ENCODE results near the gene CAMKV.

Gene CAMKV

DNA sequence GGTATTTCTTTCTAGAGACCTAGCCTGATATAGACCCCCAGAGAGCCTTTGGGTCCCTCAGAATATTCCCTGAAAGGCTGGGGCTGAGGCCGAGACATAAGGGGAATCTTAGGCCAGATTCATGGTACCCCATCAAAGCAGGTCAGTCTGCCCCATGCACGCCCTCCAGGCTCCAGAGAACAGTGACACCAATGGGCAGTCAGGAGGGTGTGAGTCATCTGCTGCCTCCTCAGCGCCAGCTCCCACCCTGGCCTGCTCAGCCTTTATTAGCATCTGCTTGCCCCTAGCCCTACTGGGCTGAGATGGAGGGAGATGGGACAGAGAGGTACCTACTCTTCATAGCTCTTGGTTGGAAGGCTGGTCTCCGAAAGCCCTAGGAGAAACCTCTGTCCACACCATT, 14.3 kb upstream of the CAMKV start:
- TF ChIP-seq EZH2phosphoT487 (conservative IDR thresholded peaks at IDR 0.05; ENCODE audit: low read length), result no peak
- TF ChIP-seq, protein P1, sequence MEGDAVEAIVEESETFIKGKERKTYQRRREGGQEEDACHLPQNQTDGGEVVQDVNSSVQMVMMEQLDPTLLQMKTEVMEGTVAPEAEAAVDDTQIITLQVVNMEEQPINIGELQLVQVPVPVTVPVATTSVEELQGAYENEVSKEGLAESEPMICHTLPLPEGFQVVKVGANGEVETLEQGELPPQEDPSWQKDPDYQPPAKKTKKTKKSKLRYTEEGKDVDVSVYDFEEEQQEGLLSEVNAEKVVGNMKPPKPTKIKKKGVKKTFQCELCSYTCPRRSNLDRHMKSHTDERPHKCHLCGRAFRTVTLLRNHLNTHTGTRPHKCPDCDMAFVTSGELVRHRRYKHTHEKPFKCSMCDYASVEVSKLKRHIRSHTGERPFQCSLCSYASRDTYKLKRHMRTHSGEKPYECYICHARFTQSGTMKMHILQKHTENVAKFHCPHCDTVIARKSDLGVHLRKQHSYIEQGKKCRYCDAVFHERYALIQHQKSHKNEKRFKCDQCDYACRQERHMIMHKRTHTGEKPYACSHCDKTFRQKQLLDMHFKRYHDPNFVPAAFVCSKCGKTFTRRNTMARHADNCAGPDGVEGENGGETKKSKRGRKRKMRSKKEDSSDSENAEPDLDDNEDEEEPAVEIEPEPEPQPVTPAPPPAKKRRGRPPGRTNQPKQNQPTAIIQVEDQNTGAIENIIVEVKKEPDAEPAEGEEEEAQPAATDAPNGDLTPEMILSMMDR (IDR thresholded peaks at IDR 0.05; ENCODE audit: insufficient read depth, low read length, poor library complexity, severe bottlenecking), result no peak
- H3K4me3 ChIP-seq (ENCODE audit: insufficient read depth, low read length, poor library complexity, severe bottlenecking), result no peak overlapping the region
- no peaks in the 10 kb centered on the region for H4K20me1 ChIP-seq (ENCODE audit: low read depth, low read length)
- no peak overlapping the region for H3K4me2 ChIP-seq (ENCODE audit: low read depth, low read length, poor library complexity, severe bottlenecking)
- no peak overlapping the region for H3K27ac ChIP-seq (ENCODE audit: low read depth, low read length)
- H3K79me2 ChIP-seq (ENCODE audit: insufficient read depth, low read length), result no peaks in the 10 kb centered on the region
- no peaks in the 10 kb centered on the region for H3K27me3 ChIP-seq (ENCODE audit: low read length)
- H3K9ac ChIP-seq (ENCODE audit: low read length), result no peak overlapping the region
- H2AFZ ChIP-seq (ENCODE audit: low read depth, low read length, severe bottlenecking), result no peak overlapping the region
- H3K9me3 ChIP-seq (ENCODE audit: insufficient read depth, low read length), result no peaks in the 10 kb centered on the region
- H3K9me2 ChIP-seq (replicated peaks; ENCODE audit: insufficient read depth, low read length), result no peaks in the 10 kb centered on the region
- H3F3A ChIP-seq (ENCODE audit: insufficient read depth), result no peaks in the 10 kb centered on the region
- no peaks in the 10 kb centered on the region for H3K36me3 ChIP-seq (ENCODE audit: low read length)

DNA sequence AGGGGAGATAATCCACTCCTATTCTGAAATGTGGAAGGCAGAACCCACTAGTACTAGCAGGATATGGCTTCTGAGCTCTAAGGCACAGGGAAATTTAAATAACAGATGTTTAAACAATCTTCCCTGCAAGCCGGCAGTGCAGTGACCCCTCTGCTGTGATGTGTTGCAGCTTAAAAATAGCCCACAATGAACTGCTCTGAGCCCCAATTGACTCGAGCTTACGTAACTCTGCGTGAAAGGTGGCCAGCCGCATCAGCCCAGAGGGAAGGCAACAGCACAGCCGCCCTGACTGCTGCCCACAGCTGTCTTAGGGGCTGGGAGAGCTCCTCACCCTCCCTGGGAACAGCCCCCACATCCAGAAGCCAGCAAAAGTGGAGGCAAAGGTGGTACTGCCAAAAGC, 12.5 kb upstream of the CAMKV start:
- H3K4me2 ChIP-seq (ENCODE audit: low read depth, low read length, poor library complexity, severe bottlenecking), result no peak overlapping the region
- no peaks in the 10 kb centered on the region for H4K20me1 ChIP-seq (ENCODE audit: low read depth, low read length)
- no peaks in the 10 kb centered on the region for H3K79me2 ChIP-seq (ENCODE audit: insufficient read depth, low read length)
- H3K9me3 ChIP-seq (ENCODE audit: insufficient read depth, low read length), result no peaks in the 10 kb centered on the region
- no peak overlapping the region for H3K9ac ChIP-seq (ENCODE audit: low read length)
- H3K27ac ChIP-seq (ENCODE audit: low read depth, low read length), result no peak overlapping the region
- H3K27me3 ChIP-seq (ENCODE audit: low read length), result no peaks in the 10 kb centered on the region
- no peaks in the 10 kb centered on the region for H3K36me3 ChIP-seq (ENCODE audit: low read length)
- no peak overlapping the region for H2AFZ ChIP-seq (ENCODE audit: low read depth, low read length, severe bottlenecking)
- no peak for TF ChIP-seq EZH2phosphoT487 (conservative IDR thresholded peaks at IDR 0.05; ENCODE audit: low read length)
- TF ChIP-seq, protein P1 (IDR thresholded peaks at IDR 0.05; ENCODE audit: insufficient read depth, low read length, poor library complexity, severe bottlenecking), result no peak
- no peaks in the 10 kb centered on the region for H3F3A ChIP-seq (ENCODE audit: insufficient read depth)
- H3K9me2 ChIP-seq (replicated peaks; ENCODE audit: insufficient read depth, low read length), result no peaks in the 10 kb centered on the region
- H3K4me3 ChIP-seq (ENCODE audit: insufficient read depth, low read length, poor library complexity, severe bottlenecking), result no peak overlapping the region

DNA sequence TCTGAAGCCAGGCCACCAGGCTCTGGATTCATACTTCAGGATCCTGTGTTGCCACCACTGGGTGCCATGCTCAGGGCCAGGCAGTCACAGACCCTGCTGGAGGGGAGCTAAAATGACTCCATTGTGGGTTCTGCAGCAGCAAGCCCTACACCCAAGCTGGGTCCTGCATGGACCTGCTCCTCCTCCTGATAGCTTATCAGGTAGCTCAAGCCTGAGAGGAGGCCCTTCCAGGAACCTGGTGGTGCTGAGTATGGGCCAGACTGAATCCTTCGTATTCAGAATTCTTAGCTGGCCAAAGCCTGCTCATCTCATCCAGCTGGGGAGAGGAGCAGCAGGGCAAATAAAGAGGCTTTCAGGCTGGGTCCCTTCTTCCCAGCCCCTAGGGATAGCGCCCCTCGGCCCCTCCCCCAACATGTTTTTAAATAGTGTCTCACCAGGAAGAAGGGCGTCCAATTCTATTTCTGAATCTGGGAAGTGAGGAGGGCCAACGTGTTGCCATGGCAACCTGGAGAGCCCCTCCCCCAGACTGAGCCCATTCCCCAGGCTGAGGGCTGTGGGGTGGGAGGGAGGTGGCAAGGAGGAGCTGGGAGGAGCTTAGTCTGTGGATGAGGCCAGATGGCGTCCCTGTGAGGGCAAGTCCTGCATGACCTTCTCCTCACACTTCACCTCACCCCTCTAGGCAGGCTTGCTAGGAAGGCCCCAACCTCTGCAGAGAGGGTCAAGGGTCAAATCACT, 11.0 kb upstream of the CAMKV start:
- Histone ChIP-seq H2AFZ (ENCODE audit: low read depth, low read length, severe bottlenecking) (no peak overlapping the region), H3K27ac (ENCODE audit: low read depth, low read length) (no peak overlapping the region), H3K9me3 (ENCODE audit: insufficient read depth, low read length) (no peaks in the 10 kb centered on the region), H3K4me2 (ENCODE audit: low read depth, low read length, poor library complexity, severe bottlenecking) (no peak overlapping the region), H4K20me1 (ENCODE audit: low read depth, low read length) (no peaks in the 10 kb centered on the region), H3K4me3 (ENCODE audit: insufficient read depth, low read length, poor library complexity, severe bottlenecking) (no peak overlapping the region), H3K9ac (ENCODE audit: low read length) (no peak overlapping the region), H3K36me3 (ENCODE audit: low read length) (no peaks in the 10 kb centered on the region), H3F3A (ENCODE audit: insufficient read depth) (no peaks in the 10 kb centered on the region), H3K79me2 (ENCODE audit: insufficient read depth, low read length) (no peaks in the 10 kb centered on the region), H3K9me2 (replicated peaks; ENCODE audit: insufficient read depth, low read length) (no peaks in the 10 kb centered on the region), H3K27me3 (ENCODE audit: low read length) (no peaks in the 10 kb centered on the region)
- TF ChIP-seq, protein P1 (IDR thresholded peaks at IDR 0.05; ENCODE audit: insufficient read depth, low read length, poor library complexity, severe bottlenecking), result no peak
- no peak for TF ChIP-seq EZH2phosphoT487 (conservative IDR thresholded peaks at IDR 0.05; ENCODE audit: low read length)
